ENCODE results near the gene MAST4.

GRCh38 chr5:67147760-67148159, 551.6 kb downstream of the MAST4 start:
- TF ChIP-seq CTCF (IDR thresholded peaks at IDR 0.05) (no peak), EZH2 (IDR thresholded peaks at IDR 0.05; ENCODE audit: borderline replicate concordance, insufficient read depth, low read depth, low read length, poor library complexity, severe bottlenecking) (no peak)

Measured in B cell (primary cell).